A673 (cell line): ENCODE measurements around the gene ME2.

Source experiments
- EZH2 ChIP-seq: fragments of 200-600 bp; sonication (generic); IDR thresholded peaks from 2 replicates; pipeline ENCODE4 v1.6.1; 2017; ENCODE audit warnings: borderline replicate concordance, low read depth, mild to moderate bottlenecking, mixed read lengths, antibody characterized with exemption, low read length; ENCODE audit not compliant: poor library complexity, severe bottlenecking
- TF ChIP-seq, protein P1 (sequence below): fragments of 300-800, 200-600 bp; sonication (generic); conservative IDR thresholded peaks from 2 replicates; pipeline ENCODE4 v1.5.1; 2017; ENCODE audit warnings: low read depth, mild to moderate bottlenecking, antibody characterized with exemption, low read length, moderate library complexity, mixed read lengths

- TF ChIP-seq, protein P1, sequence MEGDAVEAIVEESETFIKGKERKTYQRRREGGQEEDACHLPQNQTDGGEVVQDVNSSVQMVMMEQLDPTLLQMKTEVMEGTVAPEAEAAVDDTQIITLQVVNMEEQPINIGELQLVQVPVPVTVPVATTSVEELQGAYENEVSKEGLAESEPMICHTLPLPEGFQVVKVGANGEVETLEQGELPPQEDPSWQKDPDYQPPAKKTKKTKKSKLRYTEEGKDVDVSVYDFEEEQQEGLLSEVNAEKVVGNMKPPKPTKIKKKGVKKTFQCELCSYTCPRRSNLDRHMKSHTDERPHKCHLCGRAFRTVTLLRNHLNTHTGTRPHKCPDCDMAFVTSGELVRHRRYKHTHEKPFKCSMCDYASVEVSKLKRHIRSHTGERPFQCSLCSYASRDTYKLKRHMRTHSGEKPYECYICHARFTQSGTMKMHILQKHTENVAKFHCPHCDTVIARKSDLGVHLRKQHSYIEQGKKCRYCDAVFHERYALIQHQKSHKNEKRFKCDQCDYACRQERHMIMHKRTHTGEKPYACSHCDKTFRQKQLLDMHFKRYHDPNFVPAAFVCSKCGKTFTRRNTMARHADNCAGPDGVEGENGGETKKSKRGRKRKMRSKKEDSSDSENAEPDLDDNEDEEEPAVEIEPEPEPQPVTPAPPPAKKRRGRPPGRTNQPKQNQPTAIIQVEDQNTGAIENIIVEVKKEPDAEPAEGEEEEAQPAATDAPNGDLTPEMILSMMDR = no peak
- TF ChIP-seq EZH2 = no peak
Observed at GRCh38 chr18:50886929-50887328, 8.0 kb downstream of the ME2 start.
